Stimulated activated CD8-positive, alpha-beta memory T cell treated with anti-CD3 and anti-CD28 coated beads, Interleukin-12 subunit alpha, Interleukin-12 subunit beta, amount 100 ng/mL, for 4 hours (primary cell): ENCODE measurements around the gene ARHGEF11.
"Not testable (repeated sequence)": the region's sequence is repeated elsewhere in the genome, so short reads cannot be mapped to it uniquely, and the experiment has no call there.

Experiments used
- DNase-seq: peaks from one replicate; pipeline ENCODE4 v3.0.0-alpha.2; 2020; ENCODE audit warnings: low read depth

Gene ARHGEF11, protein sequence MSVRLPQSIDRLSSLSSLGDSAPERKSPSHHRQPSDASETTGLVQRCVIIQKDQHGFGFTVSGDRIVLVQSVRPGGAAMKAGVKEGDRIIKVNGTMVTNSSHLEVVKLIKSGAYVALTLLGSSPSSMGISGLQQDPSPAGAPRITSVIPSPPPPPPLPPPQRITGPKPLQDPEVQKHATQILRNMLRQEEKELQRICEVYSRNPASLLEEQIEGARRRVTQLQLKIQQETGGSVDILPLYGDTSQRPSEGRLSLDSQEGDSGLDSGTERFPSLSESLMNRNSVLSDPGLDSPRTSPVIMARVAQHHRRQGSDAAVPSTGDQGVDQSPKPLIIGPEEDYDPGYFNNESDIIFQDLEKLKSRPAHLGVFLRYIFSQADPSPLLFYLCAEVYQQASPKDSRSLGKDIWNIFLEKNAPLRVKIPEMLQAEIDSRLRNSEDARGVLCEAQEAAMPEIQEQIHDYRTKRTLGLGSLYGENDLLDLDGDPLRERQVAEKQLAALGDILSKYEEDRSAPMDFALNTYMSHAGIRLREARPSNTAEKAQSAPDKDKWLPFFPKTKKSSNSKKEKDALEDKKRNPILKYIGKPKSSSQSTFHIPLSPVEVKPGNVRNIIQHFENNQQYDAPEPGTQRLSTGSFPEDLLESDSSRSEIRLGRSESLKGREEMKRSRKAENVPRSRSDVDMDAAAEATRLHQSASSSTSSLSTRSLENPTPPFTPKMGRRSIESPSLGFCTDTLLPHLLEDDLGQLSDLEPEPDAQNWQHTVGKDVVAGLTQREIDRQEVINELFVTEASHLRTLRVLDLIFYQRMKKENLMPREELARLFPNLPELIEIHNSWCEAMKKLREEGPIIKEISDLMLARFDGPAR (N-terminal part only)

GRCh38 chr1:157045250-157046218 lies at the start of gene ARHGEF11:
TSS of gene ARHGEF11 (minus strand) at chr1:157045742. CDS start at chr1:157044330, 1,412 bp downstream.
- peak; percentile 1 for DNase-seq

GRCh38 chr1:157095091-157095490 lies 49.5 kb upstream of the ARHGEF11 start:
- DNase-seq, result no peak

GRCh38 chr1:157092831-157093230 lies 47.3 kb upstream of the ARHGEF11 start:
- no peak for DNase-seq

GRCh38 chr1:157091668-157092273 lies 46.2 kb upstream of the ARHGEF11 start:
- no peak for DNase-seq

DNA sequence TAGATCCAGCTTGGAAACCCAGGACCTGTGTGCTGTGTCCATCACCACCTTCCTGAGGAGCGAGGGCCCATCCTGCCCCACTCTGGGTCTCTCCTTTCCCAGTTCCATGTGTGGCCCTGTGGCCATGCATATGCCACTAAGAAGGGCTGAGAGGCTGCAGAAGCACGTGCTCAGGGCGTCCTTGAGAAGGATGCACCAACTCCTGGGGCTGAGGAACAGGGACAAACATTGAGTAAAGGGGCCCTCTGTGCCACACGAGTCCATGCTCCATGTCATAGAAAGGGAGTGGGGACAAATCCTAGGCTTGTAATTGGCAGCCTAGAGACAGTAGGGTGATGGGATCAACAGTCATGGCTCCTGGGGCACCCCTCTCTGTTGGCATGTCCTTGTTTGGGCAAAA lies 45.6 kb upstream of the ARHGEF11 start:
- DNase-seq, result no peak

DNA sequence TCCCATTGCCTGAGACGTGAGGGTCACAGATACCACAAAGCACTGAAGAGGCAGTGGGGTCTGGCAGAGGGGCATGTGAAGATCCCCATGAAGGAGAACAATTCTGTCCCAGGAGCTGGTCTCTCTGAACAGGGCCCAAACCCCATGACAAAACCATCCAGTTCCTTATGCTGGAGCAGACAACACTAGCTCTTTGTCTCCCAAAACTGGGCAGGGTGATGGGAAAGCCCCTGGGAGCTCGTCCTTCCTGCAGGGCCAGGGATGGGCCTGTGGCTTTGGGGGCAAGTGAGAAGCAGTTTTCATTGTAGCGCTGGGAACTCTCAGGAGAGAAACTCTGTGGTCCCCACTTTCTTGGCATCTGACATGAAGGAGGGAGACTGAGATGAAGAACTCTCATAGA lies 45.2 kb upstream of the ARHGEF11 start:
- DNase-seq, result no peak

DNA sequence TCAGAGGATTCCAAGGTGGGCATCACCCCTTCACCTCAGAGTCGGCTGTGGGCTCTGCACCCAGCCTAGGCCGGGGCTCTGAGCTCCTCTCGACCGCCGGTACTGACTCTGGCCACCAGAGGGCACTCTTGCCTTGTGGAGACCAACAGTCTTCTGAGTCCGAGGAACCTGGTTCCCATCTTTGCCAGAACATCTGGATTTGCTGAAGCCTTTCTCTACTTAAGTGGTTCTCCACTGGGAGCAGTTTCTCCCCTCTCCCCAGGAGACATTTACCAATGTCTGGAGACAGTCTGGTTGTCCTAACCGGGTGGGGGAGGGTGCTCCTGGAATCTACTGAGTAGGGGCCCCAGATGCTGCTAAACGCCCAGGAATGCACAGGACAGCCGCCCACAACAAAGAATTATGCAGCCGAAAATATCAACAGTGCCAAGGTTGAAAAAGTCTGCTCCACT lies 44.7 kb upstream of the ARHGEF11 start:
- peak; percentile 57 for DNase-seq

GRCh38 chr1:157089789-157090188 lies 44.2 kb upstream of the ARHGEF11 start:
- no peak for DNase-seq

DNA sequence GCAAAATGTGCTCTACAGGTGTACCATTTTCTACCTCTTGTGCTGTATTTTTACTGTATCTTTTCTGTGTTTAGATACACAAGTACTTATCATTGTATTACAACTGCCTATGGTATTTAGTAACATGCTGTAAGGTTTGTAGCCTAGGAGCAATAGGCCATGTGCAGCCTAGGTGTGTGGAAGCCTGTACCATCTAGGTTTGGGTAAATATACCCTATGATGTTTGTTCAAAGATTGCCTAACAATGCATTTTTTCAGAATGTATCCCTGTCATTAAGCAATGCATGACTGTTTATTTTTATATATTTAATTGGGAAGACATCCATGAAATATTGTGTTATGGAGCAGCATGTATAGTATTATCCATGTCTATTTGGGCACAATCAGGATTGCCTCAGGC lies 43.1 kb upstream of the ARHGEF11 start:
- no peak for DNase-seq

DNA sequence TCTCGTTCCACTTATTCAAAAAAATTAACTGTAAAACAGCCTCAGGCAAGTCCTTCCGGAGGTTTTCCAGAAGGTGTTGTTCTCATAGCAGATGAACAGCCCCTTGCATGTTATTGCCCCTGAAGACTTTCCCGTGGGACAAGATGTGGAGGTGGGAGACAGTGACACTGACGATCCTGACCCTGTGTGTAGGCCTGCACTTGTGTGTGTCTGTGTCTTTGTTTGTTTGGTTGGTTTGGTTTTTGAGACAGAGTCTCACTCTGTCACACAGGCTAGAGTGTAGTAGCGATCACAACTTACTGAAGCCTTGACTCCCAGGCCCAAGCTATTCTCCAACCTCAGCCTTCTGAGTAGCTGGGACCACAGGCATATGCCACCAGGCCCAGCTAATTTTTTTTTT lies 41.5 kb upstream of the ARHGEF11 start:
- DNase-seq, result no peak

GRCh38 chr1:157086299-157086698 lies 40.8 kb upstream of the ARHGEF11 start:
- DNase-seq, result no peak

DNA sequence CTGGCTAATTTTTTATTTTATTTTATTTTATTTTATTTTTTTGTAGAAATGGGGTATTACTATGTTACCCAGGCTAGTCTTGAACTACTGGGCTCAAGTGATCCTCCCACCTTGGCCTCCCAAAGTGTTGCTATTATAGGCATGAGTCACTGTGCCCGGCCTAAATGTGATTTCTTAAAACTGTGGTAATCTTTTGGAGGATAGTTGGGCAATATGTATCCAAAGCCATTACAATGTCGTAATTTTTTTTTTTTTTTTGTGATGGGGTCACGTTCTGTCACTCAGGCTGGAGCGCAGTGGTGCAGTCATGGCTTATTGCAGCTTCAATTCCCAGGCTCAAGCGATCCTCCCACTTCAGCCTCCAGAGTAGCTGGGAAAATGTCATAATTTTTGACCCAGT lies 39.9 kb upstream of the ARHGEF11 start:
- DNase-seq, result no peak

DNA sequence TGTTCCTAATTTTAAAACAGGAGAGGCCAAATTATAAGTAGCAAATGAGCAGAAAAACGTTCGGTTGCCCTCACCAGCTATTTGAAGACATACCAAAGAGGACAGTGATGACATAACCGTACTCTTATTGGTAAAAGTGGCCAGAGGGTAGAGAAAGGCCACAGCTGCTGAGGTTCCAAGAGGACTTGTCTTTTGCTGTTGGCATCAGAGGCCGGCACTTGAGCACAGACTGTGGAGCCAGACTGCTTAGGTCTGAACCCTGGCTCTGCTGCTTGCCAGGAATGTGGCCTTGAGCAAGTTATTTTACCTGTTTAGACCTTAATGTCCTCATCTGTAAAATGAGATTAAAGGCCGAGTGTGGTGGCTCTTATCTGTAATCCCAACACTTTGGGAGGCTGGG lies 39.2 kb upstream of the ARHGEF11 start:
- DNase-seq, result no peak

DNA sequence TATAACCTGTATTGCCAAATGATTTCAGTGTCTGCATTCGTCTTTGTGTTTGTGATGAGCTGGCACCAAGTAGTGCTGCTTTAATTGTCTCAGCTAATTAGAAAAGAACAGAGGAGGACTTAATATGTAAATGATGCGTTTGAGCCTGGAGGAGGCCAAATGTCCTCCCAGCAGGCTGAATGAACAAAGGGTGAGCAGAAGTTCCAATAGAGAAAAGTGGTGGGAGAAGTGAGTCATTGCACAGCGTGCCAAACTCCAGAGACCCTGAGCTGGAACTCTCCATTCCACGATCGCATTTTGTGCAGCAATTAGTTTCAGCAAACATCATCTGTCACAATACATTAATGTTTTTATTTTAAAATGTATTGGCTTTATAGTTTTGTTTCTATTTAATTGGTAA lies 36.2 kb upstream of the ARHGEF11 start:
- DNase-seq, result no peak

DNA sequence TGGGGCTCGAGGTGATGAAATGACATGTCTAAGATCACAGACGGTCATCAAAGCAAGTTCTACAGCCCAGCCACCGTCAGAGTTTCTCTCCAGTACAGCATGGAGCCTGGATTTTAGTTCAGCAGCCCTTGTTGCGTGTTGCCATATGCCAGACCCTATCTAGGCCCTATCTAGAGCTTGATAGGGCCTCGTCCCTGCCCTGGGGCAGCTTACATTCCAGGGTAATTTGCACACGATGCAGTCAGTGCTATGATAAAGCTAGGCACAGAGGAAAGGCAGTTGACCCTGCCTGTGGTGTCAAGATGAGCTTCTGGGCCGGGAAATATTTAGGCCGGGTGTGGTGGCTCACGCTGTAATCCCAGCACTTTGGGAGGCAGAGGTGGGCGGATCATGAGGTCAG lies 35.2 kb upstream of the ARHGEF11 start:
- no peak for DNase-seq

GRCh38 chr1:157077394-157077793 lies 31.9 kb upstream of the ARHGEF11 start:
- no peak for DNase-seq

GRCh38 chr1:157073944-157074685 lies 28.6 kb upstream of the ARHGEF11 start:
- DNase-seq, result no peak

DNA sequence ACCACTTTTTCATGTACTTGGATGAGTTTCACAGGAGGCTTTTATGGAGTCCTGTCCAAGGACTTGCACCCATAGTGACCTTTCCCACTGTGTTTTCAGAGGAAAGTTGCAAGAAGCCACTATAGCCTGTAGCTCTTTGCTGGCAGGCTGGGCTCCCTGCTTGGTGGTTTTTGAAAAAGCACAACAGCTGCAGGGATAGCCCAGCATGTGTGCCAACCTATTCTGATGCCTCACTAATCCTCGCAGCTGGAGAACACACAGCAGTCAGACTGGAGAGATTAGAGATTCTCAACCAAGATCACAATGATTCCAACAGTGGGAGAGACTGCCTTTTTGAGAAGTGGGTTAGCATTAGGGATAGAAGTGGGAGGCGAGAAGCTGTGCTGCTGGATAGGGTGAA lies 24.1 kb upstream of the ARHGEF11 start:
- no peak for DNase-seq

GRCh38 chr1:157059241-157059640 lies 13.7 kb upstream of the ARHGEF11 start:
- DNase-seq, result not testable (repeated sequence)

DNA sequence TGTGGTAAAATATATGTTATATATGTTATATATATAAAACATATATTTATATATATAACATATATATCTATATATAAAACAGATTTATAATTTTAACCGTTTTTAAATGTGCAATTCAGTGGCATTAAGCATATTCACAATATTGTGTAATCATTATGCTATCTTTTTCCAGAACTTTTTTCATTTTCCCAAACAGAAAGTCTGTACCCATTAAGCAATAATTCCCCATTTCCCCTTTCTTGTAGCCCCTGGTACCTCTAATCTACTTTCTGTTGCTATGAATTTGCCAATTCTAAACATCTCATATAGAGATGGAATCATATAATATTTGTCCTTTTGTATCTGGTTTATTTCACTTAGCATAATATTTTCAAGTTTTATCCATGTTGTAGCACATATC lies 10.7 kb upstream of the ARHGEF11 start:
- no peak for DNase-seq

- DNase-seq, result not testable (repeated sequence)
Measured at GRCh38 chr1:157055729-157056128, 10.2 kb upstream of the ARHGEF11 start.
